Testis (tissue), 3 donors: ENCODE measurements around the gene CENPO. TPM values are rescaled to one million over a fixed set of nuclear protein-coding genes. Genes with fewer than 3 reads are reported as not detected.

ENCODE experiments used
- DNase-seq: peaks from one replicate; pipeline ENCODE4 v3.0.0-alpha.2; 2019
- H3K27ac ChIP-seq, 2 donors: fragments of 200-600 bp; sonication (generic); one replicate each; pipeline ENCODE4 v1.5.1; 2019
- H3K27me3 ChIP-seq: fragments of 200-600 bp; sonication (generic); one replicate; pipeline ENCODE4 v1.5.1; 2019
- H3K36me3 ChIP-seq: fragments of 200-600 bp; sonication (generic); one replicate; pipeline ENCODE4 v1.5.1; 2017; ENCODE audit warnings: low read depth; ENCODE audit errors: missing control alignments
- H3K4me1 ChIP-seq: fragments of 200-600 bp; sonication (generic); one replicate; pipeline ENCODE4 v1.5.1; 2019
- H3K4me3 ChIP-seq, 2 donors: fragments of 200-600 bp; sonication (generic); one replicate each; pipeline ENCODE4 v1.5.1; 2017 to 2019
- H3K9me3 ChIP-seq: fragments of 200-600 bp; sonication (generic); one replicate; pipeline ENCODE4 v1.5.1; 2017
- POLR2A ChIP-seq: fragments of 450-650 bp; IDR thresholded peaks from one replicate; pipeline ENCODE4 v1.6.1; 2017; ENCODE audit warnings: antibody characterized with exemption, mild to moderate bottlenecking, moderate library complexity
- WGBS, 2 donors: methylation state at CpG; one replicate each; pipeline ENCODE4 v1.1.5; 2018; 5-methylcytosine and 5-hydroxymethylcytosine counted together
- intact Hi-C: fragments of 100-400 bp; cut with DNase I; formaldehyde crosslinking; loops from one replicate; pipeline ENCODE4 v1.15.1; 2023; ENCODE audit warnings: low total_unique reads
- polyA plus RNA-seq: library from polyadenylated mRNA; stranded (reverse); fragments of 350-450 nt; fragmentation: Illumina TruSeq; extraction: RNeasy Lipid Tissue Mini Kit (QIAGEN cat#74804); gene quantifications from one replicate; pipeline ENCODE4 v1.2.3, GENCODE V29; 2014; ENCODE audit warnings: low read depth, low replicate concordance; ENCODE audit not compliant: insufficient read depth
- total RNA-seq, 2 donors: library from RNA; depleted of rRNA; stranded (reverse); fragments of >200 nt; gene quantifications; one replicate each; pipeline ENCODE4 v1.2.3, GENCODE V29; 2016
- TF ChIP-seq, protein P1 (sequence below), 3 experiments: fragments of 450-650 bp in 2 of 3; fragments of 200-600 bp in 1 of 3; sonication (generic) in 1 of 3; IDR thresholded peaks; one replicate each; pipeline ENCODE4 v1.5.1; 2016 to 2019; ENCODE audit warnings: antibody characterized with exemption in 3 of 3, mild to moderate bottlenecking in 2 of 3, moderate library complexity in 1 of 3

CENPO gene
- total and polyA plus RNA-seq, 3 donors from 2014 or later: 27.1 to 41.2 (median 32.8) TPM

DNA sequence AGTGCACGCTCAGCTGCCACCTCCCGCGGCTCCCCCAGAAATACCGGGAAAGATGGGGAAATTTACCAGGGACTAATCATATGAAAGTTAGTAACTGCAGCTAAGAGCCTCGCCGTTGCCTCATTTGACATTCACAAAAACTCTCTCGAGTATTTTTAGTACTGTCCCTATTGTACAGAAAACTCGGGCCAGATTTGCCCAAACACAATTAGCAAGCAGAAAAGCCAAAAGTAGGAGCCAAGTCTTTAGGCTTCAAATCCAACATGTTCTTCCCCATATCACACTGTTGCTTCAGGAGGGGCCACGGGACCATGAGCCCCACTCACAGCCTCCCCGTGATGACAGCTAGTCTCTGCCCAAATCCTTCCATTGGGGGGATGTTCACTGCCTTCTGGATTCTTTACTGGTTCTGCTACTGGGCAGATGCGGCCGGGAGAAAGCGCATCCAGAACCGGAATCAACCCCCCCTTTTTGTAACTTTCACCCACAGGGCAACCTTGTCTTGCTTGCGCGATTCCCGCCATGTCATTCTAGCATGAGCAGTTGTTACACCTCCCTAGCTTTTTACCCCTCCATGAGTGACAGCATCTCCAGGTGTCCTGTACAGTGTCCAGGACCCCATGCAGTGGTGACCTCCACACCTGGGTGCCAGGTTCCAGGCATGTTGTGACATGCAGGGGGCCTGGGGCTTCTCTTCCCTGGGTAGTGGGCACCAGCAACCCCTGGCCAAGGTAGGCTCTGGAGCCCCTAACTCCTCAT lies 35.2 kb downstream of the CENPO start:
- H3K27ac ChIP-seq: no peak overlapping the region
- H3K4me1 ChIP-seq: peaks cover 5% of the 10 kb centered on the region
- no peaks in the 10 kb centered on the region for H3K9me3 ChIP-seq
- peak; percentile 16 for DNase-seq
- no peaks in the 10 kb centered on the region for H3K36me3 ChIP-seq
- intact Hi-C loops: loop anchor here (5.0 kb wide), 1 partner anchor 416 kb away; no protein-coding TSS in a partner anchor
- TF ChIP-seq, protein P1, sequence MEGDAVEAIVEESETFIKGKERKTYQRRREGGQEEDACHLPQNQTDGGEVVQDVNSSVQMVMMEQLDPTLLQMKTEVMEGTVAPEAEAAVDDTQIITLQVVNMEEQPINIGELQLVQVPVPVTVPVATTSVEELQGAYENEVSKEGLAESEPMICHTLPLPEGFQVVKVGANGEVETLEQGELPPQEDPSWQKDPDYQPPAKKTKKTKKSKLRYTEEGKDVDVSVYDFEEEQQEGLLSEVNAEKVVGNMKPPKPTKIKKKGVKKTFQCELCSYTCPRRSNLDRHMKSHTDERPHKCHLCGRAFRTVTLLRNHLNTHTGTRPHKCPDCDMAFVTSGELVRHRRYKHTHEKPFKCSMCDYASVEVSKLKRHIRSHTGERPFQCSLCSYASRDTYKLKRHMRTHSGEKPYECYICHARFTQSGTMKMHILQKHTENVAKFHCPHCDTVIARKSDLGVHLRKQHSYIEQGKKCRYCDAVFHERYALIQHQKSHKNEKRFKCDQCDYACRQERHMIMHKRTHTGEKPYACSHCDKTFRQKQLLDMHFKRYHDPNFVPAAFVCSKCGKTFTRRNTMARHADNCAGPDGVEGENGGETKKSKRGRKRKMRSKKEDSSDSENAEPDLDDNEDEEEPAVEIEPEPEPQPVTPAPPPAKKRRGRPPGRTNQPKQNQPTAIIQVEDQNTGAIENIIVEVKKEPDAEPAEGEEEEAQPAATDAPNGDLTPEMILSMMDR (IDR thresholded peaks at IDR 0.05): no peak
- TF ChIP-seq POLR2A: no peak
- H3K27me3 ChIP-seq: no peaks in the 10 kb centered on the region
- H3K4me3 ChIP-seq: no peak overlapping the region
- 67 to 73% methylated on average over 13 to 17 of the region's 17 CpGs for WGBS, 2 donors

- Histone ChIP-seq H3K9me3 (no peaks in the 10 kb centered on the region), H3K27ac (no peak overlapping the region), H3K27me3 (no peaks in the 10 kb centered on the region), H3K4me3 (no peak overlapping the region), H3K36me3 (no peaks in the 10 kb centered on the region), H3K4me1 (peaks cover 5% of the 10 kb centered on the region)
- no peak for DNase-seq
- intact Hi-C loops: no loop called here
- WGBS, 2 donors: 86 to 93% methylated on average over 5 of the region's 5 CpGs
- TF ChIP-seq POLR2A: no peak
- TF ChIP-seq, protein P1 (IDR thresholded peaks at IDR 0.05): no peak
Measured at GRCh38 chr2:24830351-24830750, 37.1 kb downstream of the CENPO start.

- peaks cover 5% of the 10 kb centered on the region for H3K4me1 ChIP-seq
- 86 to 90% methylated on average over 11 to 12 of the region's 12 CpGs for WGBS, 2 donors
- H3K9me3 ChIP-seq: no peaks in the 10 kb centered on the region
- no peaks in the 10 kb centered on the region for H3K36me3 ChIP-seq
- no peak for DNase-seq
- H3K27me3 ChIP-seq: no peaks in the 10 kb centered on the region
- no peak overlapping the region for H3K4me3 ChIP-seq
- no peak overlapping the region for H3K27ac ChIP-seq
- intact Hi-C loops: no loop called here
- TF ChIP-seq, protein P1 (IDR thresholded peaks at IDR 0.05): no peak
- no peak for TF ChIP-seq POLR2A
Measured at GRCh38 chr2:24830786-24831185, 37.6 kb downstream of the CENPO start.

GRCh38 chr2:24831221-24832072 lies 38.2 kb downstream of the CENPO start:
- no peak for TF ChIP-seq POLR2A
- TF ChIP-seq, protein P1 (IDR thresholded peaks at IDR 0.05): no peak
- Histone ChIP-seq H3K27ac (no peak overlapping the region), H3K4me1 (peaks cover 5% of the 10 kb centered on the region), H3K4me3 (no peak overlapping the region), H3K9me3 (no peaks in the 10 kb centered on the region), H3K36me3 (no peaks in the 10 kb centered on the region), H3K27me3 (no peaks in the 10 kb centered on the region)
- 83 to 85% methylated on average over 10 to 14 of the region's 18 CpGs for WGBS, 2 donors
- intact Hi-C loops: no loop called here
- DNase-seq: no peak
